A549 treated with AZD9567 at 1 μM for 4 hours (cell line): Measurements from ENCODE around the gene LRRK2. TPM values are rescaled to one million over a fixed set of nuclear protein-coding genes. Genes with fewer than 3 reads are reported as not detected.

ENCODE experiments used
- total RNA-seq: library from RNA; stranded (reverse); fragments of 200-300 nt; extraction: Qiagen RNA extraction; gene quantifications from 5 replicates; pipeline ENCODE4 v1.2.3, GENCODE V29; 2022; ENCODE audit not compliant: insufficient read depth

Gene LRRK2
- total RNA-seq: 1.1 to 2.0 TPM (median 1.5 TPM) in 5 replicates

DNA sequence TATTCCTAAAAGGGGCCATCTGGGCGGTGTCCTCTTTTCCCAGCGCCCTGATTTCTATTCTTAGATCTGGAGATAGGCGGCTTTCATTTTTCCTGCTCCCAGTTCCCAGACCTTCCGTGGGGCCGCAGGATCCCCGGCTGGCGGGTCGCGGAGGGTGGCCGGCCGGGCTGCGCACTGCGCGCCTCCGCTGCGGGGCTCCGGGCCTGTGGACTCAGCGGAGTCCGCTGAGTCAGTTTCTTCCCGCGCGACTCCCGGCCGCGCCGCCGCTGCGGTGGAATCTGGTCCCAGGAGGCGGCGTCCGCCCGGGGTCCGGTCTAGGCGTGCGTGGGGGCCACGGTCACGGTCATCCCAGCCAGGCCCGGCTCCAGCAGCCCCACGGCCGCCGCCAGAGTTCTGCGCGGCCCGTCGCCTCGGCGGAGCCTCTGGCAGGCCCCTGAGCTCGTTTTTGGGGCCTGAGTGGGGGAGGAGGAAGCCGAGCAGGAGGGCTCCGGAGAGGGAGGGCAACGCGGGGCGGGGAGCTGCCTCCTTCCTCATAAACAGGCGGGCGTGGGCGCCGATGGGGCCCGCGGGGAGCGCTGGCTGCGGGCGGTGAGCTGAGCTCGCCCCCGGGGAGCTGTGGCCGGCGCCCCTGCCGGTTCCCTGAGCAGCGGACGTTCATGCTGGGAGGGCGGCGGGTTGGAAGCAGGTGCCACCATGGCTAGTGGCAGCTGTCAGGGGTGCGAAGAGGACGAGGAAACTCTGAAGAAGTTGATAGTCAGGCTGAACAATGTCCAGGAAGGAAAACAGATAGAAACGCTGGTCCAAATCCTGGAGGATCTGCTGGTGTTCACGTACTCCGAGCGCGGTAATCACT, at the start of gene LRRK2:
Gene LRRK2, plus strand, starts transcription at position 559 of the 853 bp plus-strand sequence. Its CDS starts 135 bp downstream, at position 694.

Other genes starting within 250 kb of the LRRK2 start
- gene SLC2A13, start 118.9 kb upstream of the LRRK2 start, total RNA-seq: 2.4 to 3.8 TPM (median 3.5 TPM) in 5 replicates